Neuronal stem cell (in vitro differentiated cells): ENCODE measurements around the gene TRIM71.

Experiments
- DNase-seq: peaks from one replicate; pipeline ENCODE4 v3.0.0-alpha.2; 2013; ENCODE audit warnings: low spot score
- H2AFZ ChIP-seq: one replicate; pipeline ENCODE4 v1.6.1; 2013; ENCODE audit warnings: mild to moderate bottlenecking, low read length, inconsistent platforms
- H2AK5ac ChIP-seq: 2 replicates; pipeline ENCODE4 v1.6.1; 2013; ENCODE audit warnings: low read depth, mild to moderate bottlenecking, inconsistent platforms, low read length, moderate library complexity, mixed read lengths
- H2BK120ac ChIP-seq: 2 replicates; pipeline ENCODE4 v1.6.1; 2013; ENCODE audit warnings: low read depth, mild to moderate bottlenecking, inconsistent platforms, low read length, moderate library complexity, mixed read lengths
- H2BK12ac ChIP-seq: one replicate; pipeline ENCODE4 v1.6.1; 2013; ENCODE audit warnings: low read length, inconsistent platforms
- H2BK15ac ChIP-seq: 2 replicates; pipeline ENCODE4 v1.6.1; 2013; ENCODE audit warnings: mild to moderate bottlenecking, low read length, inconsistent platforms, mixed read lengths
- H2BK5ac ChIP-seq: one replicate; pipeline ENCODE4 v1.6.1; 2013; ENCODE audit warnings: inconsistent platforms, mild to moderate bottlenecking, low read length, moderate library complexity
- H3K14ac ChIP-seq: one replicate; pipeline ENCODE4 v1.6.1; 2013; ENCODE audit warnings: low read length, inconsistent platforms
- H3K18ac ChIP-seq: 2 replicates; pipeline ENCODE4 v1.6.1; 2013; ENCODE audit warnings: low read length, inconsistent platforms
- H3K23ac ChIP-seq: 2 replicates; pipeline ENCODE4 v1.6.1; 2013; ENCODE audit warnings: low read depth, mild to moderate bottlenecking, mixed read lengths, low read length, inconsistent platforms; ENCODE audit not compliant: poor library complexity
- H3K27ac ChIP-seq: replicated peaks from 3 replicates; pipeline ENCODE4 v1.5.1; 2013; ENCODE audit warnings: low read length, inconsistent platforms
- H3K27me3 ChIP-seq, 3 experiments: 2 replicates each; pipeline ENCODE4 v1.6.1; 2013; ENCODE audit warnings: low read length in 3 of 3, mild to moderate bottlenecking in 2 of 3, inconsistent platforms in 1 of 3, low read depth in 1 of 3, mixed read lengths in 1 of 3, moderate library complexity in 1 of 3; ENCODE audit not compliant: control insufficient read depth in 3 of 3, insufficient read depth in 3 of 3
- H3K36me3 ChIP-seq, 2 donors: replicated peaks in 1 of 2; 2 replicates each; pipeline ENCODE4 v1.6.1; 2013; ENCODE audit warnings: low read length in 2 of 2; ENCODE audit not compliant: control insufficient read depth in 2 of 2, insufficient read depth in 2 of 2
- H3K4ac ChIP-seq: 2 replicates; pipeline ENCODE4 v1.6.1; 2013; ENCODE audit warnings: inconsistent platforms, mild to moderate bottlenecking, low read length, moderate library complexity
- H3K4me1 ChIP-seq, 2 donors: 1 replicate in 1 of 2; 2 replicates in 1 of 2; pipeline ENCODE4 v1.6.1; 2013; ENCODE audit warnings: low read length in 2 of 2, low read depth in 1 of 2; ENCODE audit not compliant: control insufficient read depth in 2 of 2, insufficient read depth in 1 of 2
- H3K4me2 ChIP-seq: one replicate; pipeline ENCODE4 v1.6.1; 2013; ENCODE audit warnings: mild to moderate bottlenecking, low read length, inconsistent platforms; ENCODE audit not compliant: insufficient read depth, poor library complexity, severe bottlenecking
- H3K4me3 ChIP-seq, 2 donors: 2 replicates each; pipeline ENCODE4 v1.5.1; 2013; ENCODE audit warnings: low read length in 2 of 2, mild to moderate bottlenecking in 2 of 2, inconsistent platforms in 1 of 2, moderate library complexity in 1 of 2
- H3K79me1 ChIP-seq: one replicate; pipeline ENCODE4 v1.6.1; 2013; ENCODE audit warnings: low read depth, mild to moderate bottlenecking, inconsistent platforms, low read length, moderate library complexity
- H3K9ac ChIP-seq: one replicate; pipeline ENCODE4 v1.6.1; 2013; ENCODE audit warnings: mild to moderate bottlenecking, low read depth, low read length, inconsistent platforms; ENCODE audit not compliant: poor library complexity
- H3K9me3 ChIP-seq, 2 donors: replicated peaks in 1 of 2; 2 replicates each; pipeline versions ENCODE3 to v1.6.1; 2013; ENCODE audit warnings: low read length in 2 of 2, mild to moderate bottlenecking in 2 of 2, inconsistent platforms in 1 of 2, low read depth in 1 of 2, mixed read lengths in 1 of 2, moderate library complexity in 1 of 2; ENCODE audit not compliant: control insufficient read depth in 2 of 2, insufficient read depth in 1 of 2
- H4K8ac ChIP-seq: one replicate; pipeline ENCODE4 v1.6.1; 2013; ENCODE audit warnings: low read depth, mild to moderate bottlenecking, inconsistent platforms, low read length, moderate library complexity
- H4K91ac ChIP-seq: one replicate; pipeline ENCODE4 v1.6.1; 2013; ENCODE audit warnings: low read length, low read depth, mild to moderate bottlenecking, inconsistent platforms; ENCODE audit not compliant: poor library complexity
- WGBS, 2 donors: extraction: QIAGEN DNeasy Blood & Tissue Kit; methylation state at CpG; one replicate each; pipeline ENCODE4 v1.1.7; 2013; ENCODE audit warnings: missing lambda C conversion rate in 2 of 2, mixed read lengths in 1 of 2; ENCODE audit not compliant: insufficient read length in 2 of 2, insufficient replicate concordance in 1 of 2; ENCODE audit errors: extremely low coverage in 2 of 2; 5-methylcytosine and 5-hydroxymethylcytosine counted together

TRIM71 gene

GRCh38 chr3:32897001-32897601 lies 79.3 kb downstream of the TRIM71 start:
- DNase-seq, result no peak
- Histone ChIP-seq H3K4me3 (no peak overlapping the region), H3K27me3 (no peaks in the 10 kb centered on the region)

GRCh38 chr3:32897981-32898623 lies 80.3 kb downstream of the TRIM71 start:
- DNase-seq, result no peak
- no peak overlapping the region for H3K4me2 ChIP-seq
- H3K23ac ChIP-seq, result no peak overlapping the region
- no peak overlapping the region for H4K8ac ChIP-seq
- no peak overlapping the region for H4K91ac ChIP-seq
- H2AFZ ChIP-seq, result no peak overlapping the region
- H3K18ac ChIP-seq, result no peak overlapping the region
- H3K4me3 ChIP-seq, result no peak overlapping the region
- no peak overlapping the region for H2AK5ac ChIP-seq
- peak overlapping the region; percentile 16 for H3K27ac ChIP-seq
- no peak overlapping the region for H2BK120ac ChIP-seq
- no peaks in the 10 kb centered on the region for H3K9me3 ChIP-seq
- no CpG with 5 or more reads among the region's 5 CpGs for WGBS, 2 donors
- H2BK12ac ChIP-seq, result no peak overlapping the region
- H3K27me3 ChIP-seq, result no peaks in the 10 kb centered on the region
- no peak overlapping the region for H2BK15ac ChIP-seq
- no peak overlapping the region for H3K14ac ChIP-seq
- peaks cover 12 to 71% of the 10 kb centered on the region in 2 donors for H3K36me3 ChIP-seq
- H2BK5ac ChIP-seq, result no peak overlapping the region
- peaks cover 0 to 7% of the 10 kb centered on the region in 2 donors for H3K4me1 ChIP-seq
- H3K79me1 ChIP-seq, result peaks cover 2% of the 10 kb centered on the region
- no peak overlapping the region for H3K9ac ChIP-seq
- H3K4ac ChIP-seq, result no peak overlapping the region

More at GRCh38 chr3:32897001-32897601, 79.3 kb downstream of the TRIM71 start:
- H3K9me3 ChIP-seq, result no peaks in the 10 kb centered on the region
- H3K36me3 ChIP-seq, result peaks cover 16 to 82% of the 10 kb centered on the region in 2 donors
- no peak overlapping the region for H3K23ac ChIP-seq
- H3K14ac ChIP-seq, result no peak overlapping the region
- H3K18ac ChIP-seq, result no peak overlapping the region
- H2BK5ac ChIP-seq, result no peak overlapping the region
- H2AFZ ChIP-seq, result no peak overlapping the region
- no peak overlapping the region for H3K4ac ChIP-seq
- no peak overlapping the region for H3K9ac ChIP-seq
- WGBS, 2 donors, result no CpG with 5 or more reads among the region's 8 CpGs
- no peak overlapping the region for H4K8ac ChIP-seq
- no peak overlapping the region for H3K4me2 ChIP-seq
- H4K91ac ChIP-seq, result no peak overlapping the region
- peaks cover 0 to 7% of the 10 kb centered on the region in 2 donors for H3K4me1 ChIP-seq
- H2AK5ac ChIP-seq, result no peak overlapping the region
- H3K79me1 ChIP-seq, result peaks cover 2% of the 10 kb centered on the region
- no peak overlapping the region for H2BK120ac ChIP-seq
- H2BK15ac ChIP-seq, result no peak overlapping the region
- no peak overlapping the region for H2BK12ac ChIP-seq
- no peak overlapping the region for H3K27ac ChIP-seq

DNA sequence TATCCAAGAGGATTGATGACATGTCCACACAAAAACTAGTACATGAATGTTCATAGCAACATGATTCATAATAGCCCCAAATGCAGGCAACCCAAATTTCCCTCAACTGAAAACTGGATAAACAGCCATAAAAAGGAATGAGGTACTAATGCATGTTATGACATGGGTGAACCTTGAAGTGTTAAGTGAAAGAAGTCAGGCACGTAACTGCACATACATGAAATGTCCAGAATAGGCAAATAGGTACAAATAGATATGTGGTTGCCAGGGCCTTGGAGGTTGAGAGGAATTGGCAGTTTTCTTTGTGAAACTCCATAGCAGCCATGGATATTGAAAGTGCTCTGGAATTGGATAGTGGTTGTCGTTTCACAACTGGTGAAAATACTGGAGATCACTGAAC lies 81.5 kb downstream of the TRIM71 start:
- no peaks in the 10 kb centered on the region for H3K79me1 ChIP-seq
- no peak overlapping the region for H3K14ac ChIP-seq
- peaks cover 10 to 60% of the 10 kb centered on the region in 2 donors for H3K36me3 ChIP-seq
- no peak overlapping the region for H4K8ac ChIP-seq
- no peak overlapping the region for H3K4ac ChIP-seq
- H3K27ac ChIP-seq, result no peak overlapping the region
- H2BK5ac ChIP-seq, result no peak overlapping the region
- no peak overlapping the region for H3K23ac ChIP-seq
- no peak overlapping the region for H2BK120ac ChIP-seq
- H2AFZ ChIP-seq, result no peak overlapping the region
- no peak overlapping the region for H2BK12ac ChIP-seq
- no peak overlapping the region for H3K4me2 ChIP-seq
- DNase-seq, result no peak
- no peak overlapping the region for H3K18ac ChIP-seq
- whole genome bisulfite sequencing, 2 donors, result no CpG with 5 or more reads among the region's 2 CpGs
- no peaks in the 10 kb centered on the region for H3K9me3 ChIP-seq
- H3K9ac ChIP-seq, result no peak overlapping the region
- H2AK5ac ChIP-seq, result no peak overlapping the region
- H2BK15ac ChIP-seq, result no peak overlapping the region
- peaks cover 0 to 7% of the 10 kb centered on the region in 2 donors for H3K4me1 ChIP-seq
- no peak overlapping the region for H4K91ac ChIP-seq
- no peak overlapping the region for H3K4me3 ChIP-seq
- H3K27me3 ChIP-seq, result no peaks in the 10 kb centered on the region

- Histone ChIP-seq H2AK5ac (no peak overlapping the region), H3K4me1 (peaks cover 0 to 7% of the 10 kb centered on the region in 2 donors), H4K91ac (no peak overlapping the region), H4K8ac (no peak overlapping the region), H3K4me2 (no peak overlapping the region), H3K4me3 (no peak overlapping the region), H3K18ac (no peak overlapping the region), H2AFZ (no peak overlapping the region), H3K27me3 (no peaks in the 10 kb centered on the region), H3K9ac (no peak overlapping the region), H3K23ac (no peak overlapping the region), H2BK5ac (no peak overlapping the region), H3K79me1 (no peaks in the 10 kb centered on the region), H2BK12ac (no peak overlapping the region), H3K36me3 (peaks cover 3 to 40% of the 10 kb centered on the region in 2 donors), H3K4ac (no peak overlapping the region), H2BK15ac (no peak overlapping the region), H3K9me3 (no peaks in the 10 kb centered on the region), H3K14ac (no peak overlapping the region), H3K27ac (no peak overlapping the region), H2BK120ac (no peak overlapping the region)
- no peak for DNase-seq
- WGBS, 2 donors, result no CpG with 5 or more reads among the region's 7 CpGs
Observed at GRCh38 chr3:32901005-32901932, 83.5 kb downstream of the TRIM71 start.
